ENCODE data around the gene DCTN3. TPM values are rescaled to one million over a fixed set of nuclear protein-coding genes. Genes with fewer than 3 reads are reported as not detected.
"Not testable (repeated sequence)": the region's sequence is repeated elsewhere in the genome, so short reads cannot be mapped to it uniquely, and the experiment has no call there.

Gene DCTN3
- total and polyA plus RNA-seq, 2 of the 4 experiments (the other 2 are of a cell fraction) = 122 to 183 TPM

DNA sequence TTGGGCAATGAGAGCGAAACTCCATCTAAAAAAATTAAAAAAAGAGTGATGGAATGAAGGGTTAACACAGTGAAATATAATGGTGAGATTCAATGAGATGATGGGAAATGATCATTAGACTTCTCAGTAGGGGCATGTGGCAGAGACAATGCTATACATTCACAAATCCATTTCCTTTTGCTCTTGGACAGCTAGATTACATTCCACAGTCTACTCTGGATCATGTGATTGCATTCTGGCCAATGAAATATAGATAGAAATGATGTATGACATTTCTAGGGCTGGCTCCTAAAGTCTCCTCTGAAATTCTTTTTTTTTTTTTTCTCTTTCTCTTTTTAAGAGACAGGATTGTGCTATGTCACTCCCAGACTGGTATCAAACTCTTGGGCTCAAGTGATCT is 22.4 kb upstream of the DCTN3 start:
- no CpG with 5 or more reads among the region's 1 CpG for WGBS, 2 experiments (ENCODE audit: extremely low coverage in 2 of 2, insufficient read length in 1 of 2)
- H3K36me3 ChIP-seq (ENCODE audit: control insufficient read depth, insufficient read depth, low read length) = no peaks in the 10 kb centered on the region
- H4K8ac ChIP-seq (ENCODE audit: low read depth in 2 of 2, low read length in 2 of 2) = no peak overlapping the region
- H2AFZ ChIP-seq (replicated peaks; ENCODE audit: low read length, poor library complexity) = no peak overlapping the region
- peaks cover 5 to 20% of the 10 kb centered on the region in 2 experiments for H3K79me1 ChIP-seq (ENCODE audit: low read depth in 1 of 2, low read length in 2 of 2)
- no peak overlapping the region for H4K5ac ChIP-seq (ENCODE audit: low read depth, low read length)
- no peak overlapping the region for H3K4me3 ChIP-seq (ENCODE audit: insufficient read depth, low read depth, low read length)
- no peak overlapping the region for H3K4me2 ChIP-seq (ENCODE audit: low read depth, low read length)
- no peak overlapping the region for H2BK20ac ChIP-seq (ENCODE audit: low read depth, low read length)
- intact Hi-C loops (cut with micrococcal nuclease) (no loop called here), in situ Hi-C loops (cut with MboI; ENCODE audit: low sequenced_read_pairs) (no loop called here), dilution Hi-C loops (cut with HindIII; ENCODE audit: low sequenced_read_pairs, unreplicated experiment) (no loop called here)
- H2BK120ac ChIP-seq (ENCODE audit: low read depth, low read length) = no peak overlapping the region
- DNase-seq (no peak), ATAC-seq (ENCODE audit: low read depth) (no peak)
- H2AK9ac ChIP-seq (replicated peaks; ENCODE audit: low read depth, low read length, poor library complexity) = no peak overlapping the region
- POLR2A ChIA-PET (ENCODE audit: unreplicated experiment) = no interaction called here
- no peak overlapping the region for H3K9ac ChIP-seq (ENCODE audit: low read depth, low read length)
- H3K9me3 ChIP-seq (ENCODE audit: control insufficient read depth, insufficient read depth, low read length) = no peaks in the 10 kb centered on the region
- H3K14ac ChIP-seq (replicated peaks; ENCODE audit: low read depth, low read length) = no peak overlapping the region
- H3K27ac ChIP-seq (ENCODE audit: insufficient read depth, low read length) = no peak overlapping the region
- peak; percentile 32; the same call in 1 of the 2 replicates for TF ChIP-seq USF2 (IDR thresholded peaks at IDR 0.05; ENCODE audit: low read depth, low read length)
- TF ChIP-seq, protein P1, sequence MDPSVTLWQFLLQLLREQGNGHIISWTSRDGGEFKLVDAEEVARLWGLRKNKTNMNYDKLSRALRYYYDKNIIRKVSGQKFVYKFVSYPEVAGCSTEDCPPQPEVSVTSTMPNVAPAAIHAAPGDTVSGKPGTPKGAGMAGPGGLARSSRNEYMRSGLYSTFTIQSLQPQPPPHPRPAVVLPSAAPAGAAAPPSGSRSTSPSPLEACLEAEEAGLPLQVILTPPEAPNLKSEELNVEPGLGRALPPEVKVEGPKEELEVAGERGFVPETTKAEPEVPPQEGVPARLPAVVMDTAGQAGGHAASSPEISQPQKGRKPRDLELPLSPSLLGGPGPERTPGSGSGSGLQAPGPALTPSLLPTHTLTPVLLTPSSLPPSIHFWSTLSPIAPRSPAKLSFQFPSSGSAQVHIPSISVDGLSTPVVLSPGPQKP (IDR thresholded peaks at IDR 0.05; ENCODE audit: borderline replicate concordance, low read depth, low read length) = no peak
- no peak for TF ChIP-seq BHLHE40 (IDR thresholded peaks at IDR 0.05; ENCODE audit: low read depth, low read length)
- peaks cover 17% of the 10 kb centered on the region for H3K9me1 ChIP-seq (ENCODE audit: insufficient read depth, low read length)
- no TSS peak for BruUV-seq (replicated peaks)
- no peak overlapping the region for H3K4ac ChIP-seq (ENCODE audit: low read depth, low read length)
- H2BK15ac ChIP-seq (ENCODE audit: low read depth, low read length) = no peak overlapping the region
- no peaks in the 10 kb centered on the region for H3K27me3 ChIP-seq (ENCODE audit: control insufficient read depth, insufficient read depth, low read length)
- H3K18ac ChIP-seq (ENCODE audit: low read depth, low read length) = no peak overlapping the region
- H4K91ac ChIP-seq (ENCODE audit: insufficient read depth, low read depth, low read length) = no peak overlapping the region
- peaks cover 8% of the 10 kb centered on the region for H3K4me1 ChIP-seq (ENCODE audit: control insufficient read depth, insufficient read depth, low read length)
- H3K23ac ChIP-seq (ENCODE audit: low read depth, low read length) = peak overlapping the region; percentile 21; the same call in 1 of the 2 replicates
- no peak overlapping the region for H2BK5ac ChIP-seq (ENCODE audit: low read depth, low read length, poor library complexity, severe bottlenecking)
- H2AK5ac ChIP-seq (ENCODE audit: low read depth, low read length) = no peak overlapping the region
- CTCF ChIA-PET = no interaction called here
- no peak overlapping the region for H3K56ac ChIP-seq (ENCODE audit: extremely low read depth, insufficient read depth, low read length)
- no peaks in the 10 kb centered on the region for H4K20me1 ChIP-seq (ENCODE audit: insufficient read depth, low read length)

DNA sequence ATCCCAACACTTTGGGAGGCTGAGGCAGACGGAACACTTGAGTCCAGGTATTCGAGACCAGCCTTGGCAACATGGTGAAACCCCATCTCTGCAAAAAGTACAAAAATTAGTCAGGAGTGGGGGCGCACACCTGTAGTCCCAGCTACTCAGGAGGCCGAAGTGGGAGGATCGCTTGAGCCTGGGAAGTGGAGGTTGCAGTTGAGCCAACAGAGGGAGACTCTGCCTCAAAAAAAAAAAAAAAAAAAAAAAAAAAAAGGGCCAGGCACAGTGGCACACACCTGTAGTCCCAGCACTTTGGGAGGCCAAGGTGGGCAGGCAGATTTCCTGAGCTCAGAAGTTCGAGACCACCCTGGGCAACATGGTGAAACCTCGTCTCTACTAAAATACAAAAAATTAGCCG is 19.0 kb upstream of the DCTN3 start:
- POLR2A ChIA-PET (ENCODE audit: unreplicated experiment); H2BK20ac ChIP-seq (ENCODE audit: low read depth, low read length); H2BK120ac ChIP-seq (ENCODE audit: low read depth, low read length); H3K9ac ChIP-seq (ENCODE audit: low read depth, low read length); H4K8ac ChIP-seq (ENCODE audit: low read depth in 2 of 2, low read length in 2 of 2); H2BK15ac ChIP-seq (ENCODE audit: low read depth, low read length); H3K36me3 ChIP-seq (ENCODE audit: control insufficient read depth, insufficient read depth, low read length); H3K23ac ChIP-seq (ENCODE audit: low read depth, low read length); BruUV-seq (replicated peaks); in situ Hi-C loops (cut with MboI; ENCODE audit: low sequenced_read_pairs); H3K18ac ChIP-seq (ENCODE audit: low read depth, low read length); H3K4ac ChIP-seq (ENCODE audit: low read depth, low read length); H3K4me3 ChIP-seq (ENCODE audit: insufficient read depth, low read depth, low read length); H3K14ac ChIP-seq (replicated peaks; ENCODE audit: low read depth, low read length); H4K5ac ChIP-seq (ENCODE audit: low read depth, low read length); CTCF ChIA-PET; H3K9me3 ChIP-seq (ENCODE audit: control insufficient read depth, insufficient read depth, low read length); ATAC-seq (ENCODE audit: low read depth); H3K56ac ChIP-seq (ENCODE audit: extremely low read depth, insufficient read depth, low read length); H2AK5ac ChIP-seq (ENCODE audit: low read depth, low read length); H2BK5ac ChIP-seq (ENCODE audit: low read depth, low read length, poor library complexity, severe bottlenecking); H4K20me1 ChIP-seq (ENCODE audit: insufficient read depth, low read length); H2AK9ac ChIP-seq (replicated peaks; ENCODE audit: low read depth, low read length, poor library complexity); H3K27ac ChIP-seq (ENCODE audit: insufficient read depth, low read length); H3K27me3 ChIP-seq (ENCODE audit: control insufficient read depth, insufficient read depth, low read length); H4K91ac ChIP-seq (ENCODE audit: insufficient read depth, low read depth, low read length); intact Hi-C loops (cut with micrococcal nuclease); H3K4me1 ChIP-seq (ENCODE audit: control insufficient read depth, insufficient read depth, low read length); DNase-seq; dilution Hi-C loops (cut with HindIII; ENCODE audit: low sequenced_read_pairs, unreplicated experiment); H3K4me2 ChIP-seq (ENCODE audit: low read depth, low read length); H2AFZ ChIP-seq (replicated peaks; ENCODE audit: low read length, poor library complexity): not testable (repeated sequence)
- no CpG with 5 or more reads among the region's 8 CpGs for WGBS, 2 experiments (ENCODE audit: extremely low coverage in 2 of 2, insufficient read length in 1 of 2)
- peaks cover 13 to 33% of the 10 kb centered on the region in 2 experiments for H3K79me1 ChIP-seq (ENCODE audit: low read depth in 1 of 2, low read length in 2 of 2)
- H3K9me1 ChIP-seq (ENCODE audit: insufficient read depth, low read length) = peaks cover 13% of the 10 kb centered on the region; the same call in 1 of the 2 replicates

Data from IMR-90 (cell line).